ENCODE measurements around the gene ZNF574.

- no peak for TF ChIP-seq CTCF (IDR thresholded peaks at IDR 0.05; ENCODE audit: low read depth, low read length)
- TF ChIP-seq EZH2phosphoT487 (IDR thresholded peaks at IDR 0.05; ENCODE audit: low read depth) = no peak
Measured at GRCh38 chr19:42091742-42092141, 15.8 kb downstream of the ZNF574 start.
